Lower leg skin (tissue), 4 donors: Measurements from ENCODE around the gene HNRNPA0. TPM values are rescaled to one million over a fixed set of nuclear protein-coding genes. Genes with fewer than 3 reads are reported as not detected.

Source experiments
- DNase-seq, 2 donors: peaks; one replicate each; pipeline ENCODE4 v3.0.0-alpha.2; 2019; ENCODE audit warnings: low spot score in 2 of 2
- H3K4me3 ChIP-seq: fragments of 200-600 bp; sonication (generic); 2 replicates; pipeline ENCODE4 v1.5.1; 2017; ENCODE audit warnings: mild to moderate bottlenecking, low read depth; ENCODE audit not compliant: poor library complexity, severe bottlenecking
- CTCF ChIP-seq, 3 donors: fragments of 450-650 bp; IDR thresholded peaks; one replicate each; pipeline ENCODE4 v1.5.1; 2016; ENCODE audit warnings: antibody characterized with exemption in 3 of 3, mild to moderate bottlenecking in 3 of 3, moderate library complexity in 2 of 3
- POLR2A ChIP-seq, 2 donors: fragments of 450-650 bp; IDR thresholded peaks; one replicate each; pipeline ENCODE4 v1.6.1; 2016 to 2017; ENCODE audit warnings: antibody characterized with exemption in 2 of 2, mild to moderate bottlenecking in 1 of 2, moderate library complexity in 1 of 2
- WGBS, 2 donors: methylation state at CpG; one replicate each; pipeline ENCODE4 v1.1.5; 2018; 5-methylcytosine and 5-hydroxymethylcytosine counted together
- intact Hi-C: fragments of 100-400 bp; cut with DNase I; formaldehyde crosslinking; loops from one replicate; pipeline ENCODE4 v1.15.0; 2023; ENCODE audit warnings: low total_unique reads
- total RNA-seq, 4 donors: library from RNA; depleted of rRNA; stranded (reverse); fragments of >200 nt; gene quantifications; one replicate each; pipeline ENCODE4 v1.1.0, GENCODE V29; 2016

Gene HNRNPA0
- total RNA-seq, 4 donors from 2014 or later: 6.9 to 11.5 (median 9.3) TPM

GRCh38 chr5:137751869-137752491 lies 2.2 kb downstream of the HNRNPA0 start:
- TF ChIP-seq CTCF (IDR thresholded peaks at IDR 0.05): no peak
- no peak for TF ChIP-seq POLR2A (IDR thresholded peaks at IDR 0.05)
- no peak for DNase-seq
- 2% methylated on average over 7 of the region's 7 CpGs for WGBS, 2 donors
- intact Hi-C loops: no loop called here
- H3K4me3 ChIP-seq: no peak overlapping the region

GRCh38 chr5:137750436-137750835 lies 3.7 kb downstream of the HNRNPA0 start:
- no peak for DNase-seq
- intact Hi-C loops: no loop called here
- 73 to 75% methylated on average over 1 of the region's 1 CpG for WGBS, 2 donors
- no peak overlapping the region for H3K4me3 ChIP-seq
- TF ChIP-seq POLR2A (IDR thresholded peaks at IDR 0.05) (no peak), CTCF (IDR thresholded peaks at IDR 0.05) (no peak)

- 96 to 98% methylated on average over 2 of the region's 2 CpGs for WGBS, 2 donors
- TF ChIP-seq CTCF (IDR thresholded peaks at IDR 0.05) (no peak), POLR2A (IDR thresholded peaks at IDR 0.05) (no peak)
- intact Hi-C loops: loop anchor here (10.0 kb wide), 1 partner anchor 113 kb away; no protein-coding TSS in a partner anchor
- DNase-seq: no peak
- H3K4me3 ChIP-seq: no peak overlapping the region
Measured at GRCh38 chr5:137747848-137748247, 6.3 kb downstream of the HNRNPA0 start.

GRCh38 chr5:137743031-137743640 lies 11.0 kb downstream of the HNRNPA0 start:
- intact Hi-C loops: loop anchor here (2.0 to 10.0 kb wide), 2 partner anchors 82 to 108 kb away; no protein-coding TSS in a partner anchor
- DNase-seq: peak in 1 of 2 donors; percentile 43
- H3K4me3 ChIP-seq: no peak overlapping the region
- whole genome bisulfite sequencing, 2 donors: 69 to 73% methylated on average over 4 of the region's 4 CpGs
- TF ChIP-seq POLR2A (IDR thresholded peaks at IDR 0.05): no peak
- no peak for TF ChIP-seq CTCF (IDR thresholded peaks at IDR 0.05)

- whole genome bisulfite sequencing, 2 donors: 87 to 88% methylated on average over 8 of the region's 8 CpGs
- TF ChIP-seq CTCF (IDR thresholded peaks at IDR 0.05) (no peak), POLR2A (IDR thresholded peaks at IDR 0.05) (no peak)
- no peak for DNase-seq
- intact Hi-C loops: loop anchor here (2.0 to 10.0 kb wide), 2 partner anchors 81 to 107 kb away; no protein-coding TSS in a partner anchor
- no peak overlapping the region for H3K4me3 ChIP-seq
Measured at GRCh38 chr5:137741718-137742117, 12.4 kb downstream of the HNRNPA0 start.
